ENCODE measurements around the gene RGS3. TPM values are rescaled to one million over a fixed set of nuclear protein-coding genes. Genes with fewer than 3 reads are reported as not detected.

Gene RGS3
- total RNA-seq, 1 experiment from 2014 or later, result 144 TPM

GRCh38 chr9:113599646-113600022 lies 136.1 kb downstream of the RGS3 start:
- peak; percentile 89 for DNase-seq (ENCODE audit: low read depth)

- no peak for DNase-seq (ENCODE audit: low read depth)
These were observed 136.7 kb downstream of the RGS3 start for GRCh38 chr9:113600023-113600823.

GRCh38 chr9:113600871-113601614 lies 137.5 kb downstream of the RGS3 start:
- no peak for DNase-seq (ENCODE audit: low read depth)

GRCh38 chr9:113601656-113602055 lies 138.1 kb downstream of the RGS3 start:
- no peak for DNase-seq (ENCODE audit: low read depth)

GRCh38 chr9:113602126-113603047 lies 138.9 kb downstream of the RGS3 start:
- peak; percentile 80 for DNase-seq (ENCODE audit: low read depth)

GRCh38 chr9:113603048-113603375 lies 139.5 kb downstream of the RGS3 start:
- no peak for DNase-seq (ENCODE audit: low read depth)

- DNase-seq (ENCODE audit: low read depth), result no peak
These were observed 140.2 kb downstream of the RGS3 start for GRCh38 chr9:113603773-113604172.

GRCh38 chr9:113604393-113604792 lies 140.9 kb downstream of the RGS3 start:
- no peak for DNase-seq (ENCODE audit: low read depth)

- no peak for DNase-seq (ENCODE audit: low read depth)
These were observed 143.0 kb downstream of the RGS3 start for GRCh38 chr9:113606510-113606909.

- DNase-seq (ENCODE audit: low read depth), result no peak
These were observed 144.7 kb downstream of the RGS3 start for GRCh38 chr9:113608082-113608685.

- peak; percentile 95 for DNase-seq (ENCODE audit: low read depth)
These were observed 146.2 kb downstream of the RGS3 start for GRCh38 chr9:113609562-113610318.

GRCh38 chr9:113611461-113612215 lies 148.1 kb downstream of the RGS3 start:
- peak; percentile 27 for DNase-seq (ENCODE audit: low read depth)

GRCh38 chr9:113612216-113612747 lies 148.8 kb downstream of the RGS3 start:
- DNase-seq (ENCODE audit: low read depth), result no peak

- DNase-seq (ENCODE audit: low read depth), result no peak
These were observed 149.3 kb downstream of the RGS3 start for GRCh38 chr9:113612828-113613227.

GRCh38 chr9:113613815-113614413 lies 150.4 kb downstream of the RGS3 start:
- no peak for DNase-seq (ENCODE audit: low read depth)

- peak; percentile 64 for DNase-seq (ENCODE audit: low read depth)
These were observed 151.5 kb downstream of the RGS3 start for GRCh38 chr9:113614843-113615648.

GRCh38 chr9:113616116-113616515 lies 152.6 kb downstream of the RGS3 start:
- no peak for DNase-seq (ENCODE audit: low read depth)

Measured in LHCN-M2 (cell line).